ENCODE data around the gene SNW1.

- TF ChIP-seq CTCF (IDR thresholded peaks at IDR 0.05) (no peak), POLR2A (IDR thresholded peaks at IDR 0.05) (no peak)
These were observed 21.2 kb upstream of the SNW1 start for GRCh38 chr14:77782202-77782601.

Data from lower leg skin (tissue), 3 donors.